HUES6 (cell line): Measurements from ENCODE around the gene DNMT3A.

ENCODE experiments used
- H3K27ac ChIP-seq: 2 replicates; pipeline ENCODE4 v1.7.0; 2013; ENCODE audit warnings: low read depth, mild to moderate bottlenecking, low read length, inconsistent platforms
- H3K27me3 ChIP-seq: 2 replicates; pipeline ENCODE4 v1.6.1; 2013; ENCODE audit warnings: low read length; ENCODE audit not compliant: control insufficient read depth, insufficient read depth
- H3K36me3 ChIP-seq: 2 replicates; pipeline ENCODE4 v1.6.1; 2013; ENCODE audit warnings: low read length; ENCODE audit not compliant: control insufficient read depth, insufficient read depth
- H3K4me1 ChIP-seq: 2 replicates; pipeline ENCODE4 v1.6.1; 2013; ENCODE audit warnings: low read length; ENCODE audit not compliant: control insufficient read depth, insufficient read depth
- H3K4me3 ChIP-seq: 2 replicates; pipeline ENCODE4 v1.5.1; 2013; ENCODE audit warnings: low read depth, low read length
- H3K9ac ChIP-seq: one replicate; pipeline ENCODE4 v1.6.1; 2013; ENCODE audit warnings: mild to moderate bottlenecking, low read length
- H3K9me3 ChIP-seq: 2 replicates; pipeline ENCODE4 v1.6.1; 2013; ENCODE audit warnings: low read depth, low read length; ENCODE audit not compliant: control insufficient read depth, insufficient read depth

DNMT3A gene

GRCh38 chr2:25230948-25231311 is 110.8 kb downstream of the DNMT3A start:
- Histone ChIP-seq H3K4me3 (no peak overlapping the region), H3K4me1 (peaks cover 28% of the 10 kb centered on the region), H3K36me3 (peaks cover 47% of the 10 kb centered on the region), H3K27ac (no peak overlapping the region), H3K9me3 (no peaks in the 10 kb centered on the region), H3K27me3 (no peaks in the 10 kb centered on the region), H3K9ac (no peak overlapping the region)

GRCh38 chr2:25230198-25230947 is 111.4 kb downstream of the DNMT3A start:
- Histone ChIP-seq H3K9ac (no peak overlapping the region), H3K27ac (no peak overlapping the region), H3K9me3 (no peaks in the 10 kb centered on the region), H3K4me3 (no peak overlapping the region), H3K27me3 (no peaks in the 10 kb centered on the region), H3K4me1 (peaks cover 28% of the 10 kb centered on the region), H3K36me3 (peaks cover 41% of the 10 kb centered on the region)

- no peak overlapping the region for H3K9ac ChIP-seq
- no peaks in the 10 kb centered on the region for H3K9me3 ChIP-seq
- H3K4me3 ChIP-seq: no peak overlapping the region
- H3K27me3 ChIP-seq: no peaks in the 10 kb centered on the region
- H3K4me1 ChIP-seq: peaks cover 28% of the 10 kb centered on the region
- H3K27ac ChIP-seq: no peak overlapping the region
- H3K36me3 ChIP-seq: peaks cover 35% of the 10 kb centered on the region
Observed at GRCh38 chr2:25229279-25230197, 112.2 kb downstream of the DNMT3A start.

GRCh38 chr2:25228848-25229278 is 112.9 kb downstream of the DNMT3A start:
- no peak overlapping the region for H3K4me3 ChIP-seq
- no peaks in the 10 kb centered on the region for H3K27me3 ChIP-seq
- H3K36me3 ChIP-seq: peaks cover 28% of the 10 kb centered on the region
- H3K4me1 ChIP-seq: peaks cover 28% of the 10 kb centered on the region
- H3K9me3 ChIP-seq: no peaks in the 10 kb centered on the region
- H3K27ac ChIP-seq: no peak overlapping the region
- H3K9ac ChIP-seq: no peak overlapping the region

GRCh38 chr2:25227576-25227975 is 114.1 kb downstream of the DNMT3A start:
- Histone ChIP-seq H3K27me3 (no peaks in the 10 kb centered on the region), H3K9ac (no peak overlapping the region), H3K9me3 (no peaks in the 10 kb centered on the region), H3K4me1 (peaks cover 30% of the 10 kb centered on the region), H3K27ac (no peak overlapping the region), H3K36me3 (peaks cover 15% of the 10 kb centered on the region), H3K4me3 (no peak overlapping the region)

GRCh38 chr2:25226827-25227226 is 114.9 kb downstream of the DNMT3A start:
- Histone ChIP-seq H3K27me3 (no peaks in the 10 kb centered on the region), H3K4me3 (no peak overlapping the region), H3K9me3 (no peaks in the 10 kb centered on the region), H3K36me3 (peaks cover 8% of the 10 kb centered on the region), H3K4me1 (peaks cover 31% of the 10 kb centered on the region), H3K27ac (no peak overlapping the region), H3K9ac (no peak overlapping the region)

GRCh38 chr2:25222477-25223121 is 119.1 kb downstream of the DNMT3A start:
- no peaks in the 10 kb centered on the region for H3K27me3 ChIP-seq
- H3K36me3 ChIP-seq: no peaks in the 10 kb centered on the region
- no peak overlapping the region for H3K4me3 ChIP-seq
- H3K27ac ChIP-seq: no peak overlapping the region
- H3K9ac ChIP-seq: no peak overlapping the region
- H3K4me1 ChIP-seq: peaks cover 5% of the 10 kb centered on the region; the same call in 1 of the 2 replicates
- no peaks in the 10 kb centered on the region for H3K9me3 ChIP-seq

- Histone ChIP-seq H3K27ac (no peak overlapping the region), H3K9me3 (no peaks in the 10 kb centered on the region), H3K36me3 (no peaks in the 10 kb centered on the region), H3K4me3 (no peak overlapping the region), H3K9ac (no peak overlapping the region), H3K27me3 (no peaks in the 10 kb centered on the region), H3K4me1 (peaks cover 5% of the 10 kb centered on the region; the same call in 1 of the 2 replicates)
Observed at GRCh38 chr2:25221579-25221978, 120.1 kb downstream of the DNMT3A start.

- Histone ChIP-seq H3K4me1 (peaks cover 5% of the 10 kb centered on the region; the same call in 1 of the 2 replicates), H3K27me3 (no peaks in the 10 kb centered on the region), H3K4me3 (no peak overlapping the region), H3K36me3 (no peaks in the 10 kb centered on the region), H3K9me3 (no peaks in the 10 kb centered on the region), H3K9ac (no peak overlapping the region), H3K27ac (no peak overlapping the region)
Observed at GRCh38 chr2:25220313-25220712, 121.4 kb downstream of the DNMT3A start.

- Histone ChIP-seq H3K9ac (no peak overlapping the region), H3K36me3 (no peaks in the 10 kb centered on the region), H3K27ac (no peak overlapping the region), H3K4me3 (no peak overlapping the region), H3K27me3 (no peaks in the 10 kb centered on the region), H3K9me3 (no peaks in the 10 kb centered on the region), H3K4me1 (peaks cover 5% of the 10 kb centered on the region; the same call in 1 of the 2 replicates)
Observed at GRCh38 chr2:25219621-25220020, 122.1 kb downstream of the DNMT3A start.
